ENCODE data around the gene TESK2.
"Not testable (repeated sequence)": the region's sequence is repeated elsewhere in the genome, so short reads cannot be mapped to it uniquely, and the experiment has no call there.

The TESK2 gene

GRCh38 chr1:45493116-45493697 lies 2.2 kb upstream of the TESK2 start:
- H3K36me3 ChIP-seq, result no peaks in the 10 kb centered on the region
- no peaks in the 10 kb centered on the region for H3K9me3 ChIP-seq
- no peak for TF ChIP-seq Cebpa-rat (IDR thresholded peaks at IDR 0.05)
- no peak overlapping the region for H3K4me2 ChIP-seq
- H3K27me3 ChIP-seq, result peaks cover 28% of the 10 kb centered on the region
- no peak overlapping the region for H3K9ac ChIP-seq
- peaks cover 16% of the 10 kb centered on the region for H3K4me1 ChIP-seq
- no peaks in the 10 kb centered on the region for H4K20me1 ChIP-seq
- H3K4me3 ChIP-seq, result no peak overlapping the region
- H3K27ac ChIP-seq, result no peak overlapping the region

GRCh38 chr1:45492691-45493090 lies 1.7 kb upstream of the TESK2 start:
- H3K4me2 ChIP-seq, result no peak overlapping the region
- peaks cover 28% of the 10 kb centered on the region for H3K27me3 ChIP-seq
- no peaks in the 10 kb centered on the region for H3K36me3 ChIP-seq
- TF ChIP-seq Cebpa-rat (IDR thresholded peaks at IDR 0.05), result no peak
- H3K9me3 ChIP-seq, result no peaks in the 10 kb centered on the region
- H3K4me3 ChIP-seq, result no peak overlapping the region
- H3K27ac ChIP-seq, result no peak overlapping the region
- H3K4me1 ChIP-seq, result peaks cover 16% of the 10 kb centered on the region
- no peaks in the 10 kb centered on the region for H4K20me1 ChIP-seq
- no peak overlapping the region for H3K9ac ChIP-seq

GRCh38 chr1:45491487-45492260 lies 711 bp upstream of the TESK2 start:
- H3K36me3 ChIP-seq, result no peaks in the 10 kb centered on the region
- peaks cover 28% of the 10 kb centered on the region for H3K27me3 ChIP-seq
- H4K20me1 ChIP-seq, result no peaks in the 10 kb centered on the region
- H3K9ac ChIP-seq, result peak overlapping the region; percentile 32; the same call in 1 of the 2 replicates
- peak overlapping the region; percentile 98 for H3K4me2 ChIP-seq
- peaks cover 16% of the 10 kb centered on the region for H3K4me1 ChIP-seq
- peak overlapping the region; percentile 83 for H3K4me3 ChIP-seq
- H3K27ac ChIP-seq, result no peak overlapping the region
- H3K9me3 ChIP-seq, result no peaks in the 10 kb centered on the region
- TF ChIP-seq Cebpa-rat (IDR thresholded peaks at IDR 0.05), result no peak

GRCh38 chr1:45490121-45490625 lies 790 bp downstream of the TESK2 start:
- H3K9ac ChIP-seq, result peak overlapping the region; percentile 77
- H3K27me3 ChIP-seq, result peaks cover 28% of the 10 kb centered on the region
- H3K9me3 ChIP-seq, result no peaks in the 10 kb centered on the region
- H3K36me3 ChIP-seq, result no peaks in the 10 kb centered on the region
- no peak for TF ChIP-seq Cebpa-rat (IDR thresholded peaks at IDR 0.05)
- H3K4me1 ChIP-seq, result peaks cover 16% of the 10 kb centered on the region
- 0 out of 2 replicates have a peak overlapping the region, but pooled peaks have one; percentile 32 for H3K27ac ChIP-seq
- no peaks in the 10 kb centered on the region for H4K20me1 ChIP-seq
- H3K4me2 ChIP-seq, result peak overlapping the region; percentile 98
- peak overlapping the region; percentile 83 for H3K4me3 ChIP-seq

GRCh38 chr1:45489379-45489778 lies 1.6 kb downstream of the TESK2 start:
- H3K4me2 ChIP-seq, H4K20me1 ChIP-seq: not testable (repeated sequence)

GRCh38 chr1:45488666-45489377 lies 2.1 kb downstream of the TESK2 start:
- H3K4me3 ChIP-seq, result no peak overlapping the region

More at GRCh38 chr1:45489379-45489778, 1.6 kb downstream of the TESK2 start:
- not testable (repeated sequence) for H3K9me3 ChIP-seq, H3K27ac ChIP-seq, H3K4me3 ChIP-seq, H3K36me3 ChIP-seq, H3K9ac ChIP-seq
- peaks cover 28% of the 10 kb centered on the region for H3K27me3 ChIP-seq
- H3K4me1 ChIP-seq, result peaks cover 16% of the 10 kb centered on the region

GRCh38 chr1:45485949-45486348 lies 5.0 kb downstream of the TESK2 start:
- H4K20me1 ChIP-seq, result no peaks in the 10 kb centered on the region
- no peak overlapping the region for H3K4me3 ChIP-seq
- H3K4me2 ChIP-seq, result no peak overlapping the region
- no peak overlapping the region for H3K27ac ChIP-seq
- peaks cover 28% of the 10 kb centered on the region for H3K27me3 ChIP-seq
- peaks cover 7% of the 10 kb centered on the region for H3K4me1 ChIP-seq
- no peaks in the 10 kb centered on the region for H3K36me3 ChIP-seq
- no peak for TF ChIP-seq Cebpa-rat (IDR thresholded peaks at IDR 0.05)
- no peaks in the 10 kb centered on the region for H3K9me3 ChIP-seq
- no peak overlapping the region for H3K9ac ChIP-seq

More at GRCh38 chr1:45488666-45489377, 2.1 kb downstream of the TESK2 start:
- no peak overlapping the region for H3K9ac ChIP-seq
- no peak overlapping the region for H3K4me2 ChIP-seq
- peaks cover 16% of the 10 kb centered on the region for H3K4me1 ChIP-seq
- TF ChIP-seq Cebpa-rat (IDR thresholded peaks at IDR 0.05), result no peak
- H3K9me3 ChIP-seq, result no peaks in the 10 kb centered on the region
- H4K20me1 ChIP-seq, result no peaks in the 10 kb centered on the region
- H3K27ac ChIP-seq, result no peak overlapping the region
- no peaks in the 10 kb centered on the region for H3K36me3 ChIP-seq
- H3K27me3 ChIP-seq, result peaks cover 28% of the 10 kb centered on the region

GRCh38 chr1:45479039-45479748 lies 11.8 kb downstream of the TESK2 start:
- Histone ChIP-seq H3K4me3 (no peak overlapping the region), H3K9me3 (no peaks in the 10 kb centered on the region), H3K27me3 (no peaks in the 10 kb centered on the region), H3K9ac (no peak overlapping the region), H3K27ac (no peak overlapping the region), H4K20me1 (no peaks in the 10 kb centered on the region), H3K4me2 (no peak overlapping the region), H3K4me1 (no peaks in the 10 kb centered on the region), H3K36me3 (no peaks in the 10 kb centered on the region)
- TF ChIP-seq Cebpa-rat (IDR thresholded peaks at IDR 0.05), result no peak

GRCh38 chr1:45478121-45478814 lies 12.7 kb downstream of the TESK2 start:
- Histone ChIP-seq H3K9me3 (no peaks in the 10 kb centered on the region), H3K4me1 (no peaks in the 10 kb centered on the region), H3K36me3 (no peaks in the 10 kb centered on the region), H4K20me1 (no peaks in the 10 kb centered on the region), H3K4me3 (no peak overlapping the region), H3K4me2 (no peak overlapping the region), H3K27me3 (no peaks in the 10 kb centered on the region), H3K9ac (no peak overlapping the region), H3K27ac (no peak overlapping the region)
- TF ChIP-seq Cebpa-rat (IDR thresholded peaks at IDR 0.05), result no peak
